Activated T-cell treated with anti-CD3 and anti-CD28 coated beads, Interleukin-2, amount 50 U/mL, for 72 hours (primary cell): ENCODE measurements around the gene ZDHHC19. TPM values are rescaled to one million over a fixed set of nuclear protein-coding genes. Genes with fewer than 3 reads are reported as not detected.
"Not testable (repeated sequence)": the region's sequence is repeated elsewhere in the genome, so short reads cannot be mapped to it uniquely, and the experiment has no call there.

Experiments
- ATAC-seq, 2 donors: fragments of 150-1000 bp; cut with Tn5 transposase; replicated peaks in 1 of 2; 2 replicates each; pipeline ENCODE4 v1.10.0; 2021; ENCODE audit warnings: moderate library complexity in 2 of 2, mild to moderate bottlenecking in 1 of 2
- DNase-seq, 2 donors: peaks; one replicate each; pipeline ENCODE4 v3.0.0; 2021 to 2022; ENCODE audit warnings: mixed read lengths in 1 of 2
- H3K27ac Mint-ChIP-seq: one replicate; pipeline ENCODE4 v1.8.0; 2022; ENCODE audit warnings: mild to moderate bottlenecking, moderate library complexity, mixed read lengths
- H3K27me3 Mint-ChIP-seq: one replicate; pipeline ENCODE4 v1.8.0; 2022; ENCODE audit warnings: low read depth, mixed read lengths
- H3K36me3 Mint-ChIP-seq, 2 donors: one replicate each; pipeline ENCODE4 v1.8.0; 2022; ENCODE audit warnings: mixed read lengths in 2 of 2, mild to moderate bottlenecking in 1 of 2; ENCODE audit not compliant: insufficient read depth in 2 of 2
- H3K4me1 Mint-ChIP-seq: one replicate; pipeline ENCODE4 v1.8.0; 2022; ENCODE audit warnings: low read depth, mixed read lengths
- H3K4me3 Mint-ChIP-seq, 2 donors: one replicate each; pipeline ENCODE4 v1.8.0; 2022; ENCODE audit warnings: mild to moderate bottlenecking in 2 of 2, mixed read lengths in 2 of 2, moderate library complexity in 2 of 2
- H3K9me3 Mint-ChIP-seq, 2 donors: one replicate each; pipeline ENCODE4 v1.8.0; 2022; ENCODE audit warnings: mixed read lengths in 2 of 2
- total RNA-seq, 2 donors: library from RNA; stranded (reverse); gene quantifications; one replicate each; pipeline ENCODE4 v1.2.3, GENCODE V29; 2022

ZDHHC19 gene
- total RNA-seq, 2 donors from 2014 or later: not detected

GRCh38 chr3:196207159-196207832 lies 3.9 kb downstream of the ZDHHC19 start:
- Mint-ChIP-seq H3K4me1 (peaks cover 19% of the 10 kb centered on the region), H3K36me3 (peaks cover 0 to 1% of the 10 kb centered on the region in 2 donors), H3K4me3 (peak overlapping the region; percentile 84 to 85), H3K27me3 (peaks cover 7% of the 10 kb centered on the region), H3K9me3 (no peaks in the 10 kb centered on the region), H3K27ac (no peak overlapping the region)
- DNase-seq (peak in 1 of 2 donors; percentile 30), ATAC-seq (peak; percentile 62 to 75)

GRCh38 chr3:196205442-196206205 lies 5.6 kb downstream of the ZDHHC19 start:
- H3K4me1 Mint-ChIP-seq: peaks cover 19% of the 10 kb centered on the region
- H3K4me3 Mint-ChIP-seq, H3K27ac Mint-ChIP-seq, ATAC-seq, DNase-seq, H3K27me3 Mint-ChIP-seq, H3K36me3 Mint-ChIP-seq, H3K9me3 Mint-ChIP-seq: not testable (repeated sequence)

- Mint-ChIP-seq H3K4me1 (peaks cover 19% of the 10 kb centered on the region), H3K27me3 (peaks cover 7% of the 10 kb centered on the region), H3K27ac (no peak overlapping the region), H3K36me3 (peaks cover 0 to 1% of the 10 kb centered on the region in 2 donors), H3K9me3 (no peaks in the 10 kb centered on the region), H3K4me3 (no peak overlapping the region)
- no peak for ATAC-seq
- no peak for DNase-seq
Measured at GRCh38 chr3:196203846-196204245, 7.4 kb downstream of the ZDHHC19 start.

GRCh38 chr3:196202516-196202970 lies 8.7 kb downstream of the ZDHHC19 start:
- ATAC-seq (no peak), DNase-seq (no peak)
- Mint-ChIP-seq H3K36me3 (no peaks in the 10 kb centered on the region), H3K9me3 (no peaks in the 10 kb centered on the region), H3K4me3 (peak overlapping the region in 1 of 2 donors; percentile 2), H3K27ac (no peak overlapping the region), H3K4me1 (peaks cover 7% of the 10 kb centered on the region), H3K27me3 (peaks cover 7% of the 10 kb centered on the region)

- DNase-seq: no peak
- ATAC-seq: no peak
- Mint-ChIP-seq H3K27me3 (no peaks in the 10 kb centered on the region), H3K9me3 (no peaks in the 10 kb centered on the region), H3K27ac (no peak overlapping the region), H3K4me3 (no peak overlapping the region), H3K4me1 (peaks cover 16% of the 10 kb centered on the region), H3K36me3 (no peaks in the 10 kb centered on the region)
Measured at GRCh38 chr3:196198771-196199753, 12.1 kb downstream of the ZDHHC19 start.

GRCh38 chr3:196198081-196198675 lies 13.0 kb downstream of the ZDHHC19 start:
- no peaks in the 10 kb centered on the region for H3K9me3 Mint-ChIP-seq
- no peak for ATAC-seq
- peaks cover 22% of the 10 kb centered on the region for H3K4me1 Mint-ChIP-seq
- DNase-seq: no peak
- H3K27me3 Mint-ChIP-seq: no peaks in the 10 kb centered on the region
- no peaks in the 10 kb centered on the region for H3K36me3 Mint-ChIP-seq
- no peak overlapping the region for H3K4me3 Mint-ChIP-seq
- H3K27ac Mint-ChIP-seq: no peak overlapping the region

- H3K27ac Mint-ChIP-seq: no peak overlapping the region
- H3K4me1 Mint-ChIP-seq: peaks cover 29% of the 10 kb centered on the region
- no peaks in the 10 kb centered on the region for H3K27me3 Mint-ChIP-seq
- H3K9me3 Mint-ChIP-seq: no peaks in the 10 kb centered on the region
- ATAC-seq: no peak
- no peak overlapping the region for H3K4me3 Mint-ChIP-seq
- no peak for DNase-seq
- no peaks in the 10 kb centered on the region for H3K36me3 Mint-ChIP-seq
Measured at GRCh38 chr3:196197524-196197923, 13.7 kb downstream of the ZDHHC19 start.

- Mint-ChIP-seq H3K27ac (no peak overlapping the region), H3K4me3 (peak overlapping the region in 1 of 2 donors; percentile 20)
Measured at GRCh38 chr3:196195664-196196265, 15.4 kb downstream of the ZDHHC19 start.

GRCh38 chr3:196194542-196194915 lies 16.7 kb downstream of the ZDHHC19 start:
- DNase-seq (no peak), ATAC-seq (no peak)
- no peak overlapping the region for H3K4me3 Mint-ChIP-seq
- no peaks in the 10 kb centered on the region for H3K36me3 Mint-ChIP-seq
- H3K9me3 Mint-ChIP-seq: no peaks in the 10 kb centered on the region
- peaks cover 48% of the 10 kb centered on the region for H3K4me1 Mint-ChIP-seq
- H3K27ac Mint-ChIP-seq: no peak overlapping the region
- H3K27me3 Mint-ChIP-seq: no peaks in the 10 kb centered on the region

More at GRCh38 chr3:196195664-196196265, 15.4 kb downstream of the ZDHHC19 start:
- Mint-ChIP-seq H3K36me3 (no peaks in the 10 kb centered on the region), H3K4me1 (peaks cover 44% of the 10 kb centered on the region), H3K27me3 (no peaks in the 10 kb centered on the region), H3K9me3 (no peaks in the 10 kb centered on the region)
- DNase-seq: no peak
- no peak for ATAC-seq

- Mint-ChIP-seq H3K4me3 (peak overlapping the region; percentile 34 to 85), H3K36me3 (no peaks in the 10 kb centered on the region), H3K9me3 (no peaks in the 10 kb centered on the region), H3K27ac (peak overlapping the region; percentile 36), H3K4me1 (peaks cover 48% of the 10 kb centered on the region), H3K27me3 (no peaks in the 10 kb centered on the region)
- ATAC-seq: peak in 1 of 2 donors; percentile 1
- no peak for DNase-seq
Measured at GRCh38 chr3:196193736-196194541, 17.3 kb downstream of the ZDHHC19 start.

GRCh38 chr3:196193133-196193735 lies 18.0 kb downstream of the ZDHHC19 start:
- Mint-ChIP-seq H3K9me3 (no peaks in the 10 kb centered on the region), H3K27me3 (no peaks in the 10 kb centered on the region), H3K4me3 (peak overlapping the region; percentile 85 to 86), H3K27ac (peak overlapping the region; percentile 90), H3K4me1 (peaks cover 48% of the 10 kb centered on the region), H3K36me3 (no peaks in the 10 kb centered on the region)
- DNase-seq: peak in 1 of 2 donors; percentile 48
- ATAC-seq: peak; percentile 8 to 20
